SU-DHL-6 (cell line): ENCODE results near the gene BMP6.

Source experiments
- CTCF ChIP-seq: fragments of 200-600 bp; sonication (generic); IDR thresholded peaks from one replicate; pipeline ENCODE4 v1.5.1; 2017; ENCODE audit warnings: antibody characterized with exemption, mild to moderate bottlenecking, low read length, moderate library complexity; ENCODE audit not compliant: insufficient read depth, poor library complexity, severe bottlenecking
- EZH2phosphoT487 ChIP-seq: fragments of 200-600 bp; sonication (generic), shearing (Covaris generic); conservative IDR thresholded peaks from 2 replicates; pipeline ENCODE4 v1.6.1; 2018; ENCODE audit warnings: mild to moderate bottlenecking, antibody characterized with exemption, low read length, moderate library complexity, mixed read lengths

- TF ChIP-seq CTCF, result no peak
- TF ChIP-seq EZH2phosphoT487, result no peak
Observed at GRCh38 chr6:7910654-7911344, 184.9 kb downstream of the BMP6 start, which contains the start of gene TXNDC5.
